Measurements from ENCODE around the gene MTCL1. TPM values are rescaled to one million over a fixed set of nuclear protein-coding genes. Genes with fewer than 3 reads are reported as not detected.

MTCL1 gene
- total RNA-seq, 1 donor from 2014 or later: 15.9 TPM

GRCh38 chr18:8765783-8766463 lies 60.6 kb downstream of the MTCL1 start:
- no peak for DNase-seq (ENCODE audit: low spot score in 2 of 2)
- FAIRE-seq: no peak

- DNase-seq (ENCODE audit: low spot score in 2 of 2) (no peak), FAIRE-seq (no peak)
These were observed 61.4 kb downstream of the MTCL1 start for GRCh38 chr18:8766559-8767293.

GRCh38 chr18:8767340-8767739 lies 62.0 kb downstream of the MTCL1 start:
- DNase-seq (ENCODE audit: low spot score in 2 of 2) (no peak), FAIRE-seq (no peak)

GRCh38 chr18:8769509-8770095 lies 64.2 kb downstream of the MTCL1 start:
- DNase-seq (ENCODE audit: low spot score in 2 of 2) (no peak), FAIRE-seq (no peak)

GRCh38 chr18:8770657-8771056 lies 65.3 kb downstream of the MTCL1 start:
- DNase-seq (ENCODE audit: low spot score in 2 of 2): no peak
- no peak for FAIRE-seq

GRCh38 chr18:8771930-8772329 lies 66.6 kb downstream of the MTCL1 start:
- no peak for FAIRE-seq
- DNase-seq (ENCODE audit: low spot score in 2 of 2): no peak

GRCh38 chr18:8773980-8774379 lies 68.6 kb downstream of the MTCL1 start:
- DNase-seq (ENCODE audit: low spot score in 2 of 2): no peak
- FAIRE-seq: no peak

GRCh38 chr18:8776013-8776943 lies 70.9 kb downstream of the MTCL1 start:
- no peak for DNase-seq (ENCODE audit: low spot score in 2 of 2)
- no peak for FAIRE-seq

- DNase-seq (ENCODE audit: low spot score in 2 of 2) (no peak), FAIRE-seq (no peak)
These were observed 72.5 kb downstream of the MTCL1 start for GRCh38 chr18:8777846-8778245.

GRCh38 chr18:8778386-8778785 lies 73.0 kb downstream of the MTCL1 start:
- DNase-seq (ENCODE audit: low spot score in 2 of 2) (no peak), FAIRE-seq (no peak)

- FAIRE-seq (no peak), DNase-seq (ENCODE audit: low spot score in 2 of 2) (no peak)
These were observed 73.5 kb downstream of the MTCL1 start for GRCh38 chr18:8778824-8779223.

GRCh38 chr18:8779251-8779650 lies 73.9 kb downstream of the MTCL1 start:
- DNase-seq (ENCODE audit: low spot score in 2 of 2) (no peak), FAIRE-seq (no peak)

GRCh38 chr18:8780227-8780626 lies 74.9 kb downstream of the MTCL1 start:
- DNase-seq (ENCODE audit: low spot score in 2 of 2) (no peak), FAIRE-seq (no peak)

- DNase-seq (ENCODE audit: low spot score in 2 of 2) (no peak), FAIRE-seq (no peak)
These were observed 76.3 kb downstream of the MTCL1 start for GRCh38 chr18:8781671-8782070.

- DNase-seq (ENCODE audit: low spot score in 2 of 2) (no peak), FAIRE-seq (no peak)
These were observed 78.1 kb downstream of the MTCL1 start for GRCh38 chr18:8783335-8783993.

- no peak for DNase-seq (ENCODE audit: low spot score in 2 of 2)
- FAIRE-seq: no peak
These were observed 78.7 kb downstream of the MTCL1 start for GRCh38 chr18:8783994-8784530.

- DNase-seq (ENCODE audit: low spot score in 2 of 2) (no peak), FAIRE-seq (no peak)
These were observed 79.9 kb downstream of the MTCL1 start for GRCh38 chr18:8785261-8785660.

GRCh38 chr18:8785855-8786482 lies 80.6 kb downstream of the MTCL1 start:
- DNase-seq (ENCODE audit: low spot score in 2 of 2) (no peak), FAIRE-seq (no peak)

All from frontal cortex (tissue), 4 donors.